Measurements from ENCODE around the gene WDHD1.
"Not testable (repeated sequence)": the region's sequence is repeated elsewhere in the genome, so short reads cannot be mapped to it uniquely, and the experiment has no call there.

Gene WDHD1

GRCh38 chr14:55026793-55027561 is at the start of gene WDHD1, which contains the start of gene SOCS4:
Gene WDHD1 (minus strand): TSS chr14:55027099. CDS start chr14:55026787, 312 bp downstream.
Gene SOCS4 (plus strand): TSS chr14:55027236. CDS start chr14:55043042, 15,806 bp downstream.
- peak; percentile 93 to 97 (median 96) for DNase-seq (ENCODE audit: low read depth in 2 of 3, low spot score in 2 of 3)

GRCh38 chr14:55075628-55076175 is 48.8 kb upstream of the WDHD1 start:
- DNase-seq (ENCODE audit: low read depth in 2 of 3, low spot score in 2 of 3), result no peak

DNA sequence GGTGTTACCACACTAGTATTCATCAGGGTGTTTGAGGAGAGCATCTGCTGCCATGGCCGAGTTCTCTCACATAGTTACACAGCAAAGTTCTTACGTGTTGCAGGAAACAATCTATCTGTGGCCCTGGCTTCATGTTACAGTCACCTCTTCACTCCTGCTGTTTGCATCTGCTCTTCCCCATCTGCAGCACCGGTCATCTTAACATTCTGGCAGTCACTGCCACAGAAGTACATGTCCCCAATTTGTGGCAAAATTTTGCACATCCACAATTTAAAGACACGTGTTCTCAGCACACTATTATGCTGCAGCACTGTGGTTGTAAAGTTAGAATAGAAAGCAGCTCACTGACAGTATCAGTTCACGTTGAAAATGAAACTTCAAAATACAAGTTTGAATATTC is 47.8 kb upstream of the WDHD1 start:
- no peak for DNase-seq (ENCODE audit: low read depth in 2 of 3, low spot score in 2 of 3)

DNA sequence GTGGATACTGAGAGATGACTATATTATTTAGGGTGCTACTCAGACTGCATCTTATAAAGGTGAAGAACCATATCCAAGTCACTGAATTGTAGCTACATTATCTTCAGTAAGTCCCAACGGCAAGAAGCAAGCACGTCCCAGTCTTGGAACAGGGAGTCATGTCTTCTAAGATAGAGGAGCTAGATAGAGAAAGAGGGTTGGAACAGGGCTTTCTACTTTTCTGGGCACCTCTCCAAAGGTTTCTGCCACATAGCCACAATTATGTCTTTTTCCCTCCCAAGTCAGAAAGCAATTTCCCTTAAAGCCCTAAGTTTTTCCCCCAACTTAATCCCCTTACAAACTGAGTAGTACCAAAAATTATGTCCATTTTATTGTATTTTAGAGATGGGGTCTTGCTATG is 47.0 kb upstream of the WDHD1 start:
- no peak for DNase-seq (ENCODE audit: low read depth in 2 of 3, low spot score in 2 of 3)

- DNase-seq (ENCODE audit: low read depth in 2 of 3, low spot score in 2 of 3), result no peak
These were observed 45.2 kb upstream of the WDHD1 start for GRCh38 chr14:55071870-55072640.

GRCh38 chr14:55070981-55071411 is 44.1 kb upstream of the WDHD1 start:
- no peak for DNase-seq (ENCODE audit: low read depth in 2 of 3, low spot score in 2 of 3)

- no peak for DNase-seq (ENCODE audit: low read depth in 2 of 3, low spot score in 2 of 3)
These were observed 39.3 kb upstream of the WDHD1 start for GRCh38 chr14:55066223-55066622.

GRCh38 chr14:55065411-55065810 is 38.5 kb upstream of the WDHD1 start:
- no peak for DNase-seq (ENCODE audit: low read depth in 2 of 3, low spot score in 2 of 3)

DNA sequence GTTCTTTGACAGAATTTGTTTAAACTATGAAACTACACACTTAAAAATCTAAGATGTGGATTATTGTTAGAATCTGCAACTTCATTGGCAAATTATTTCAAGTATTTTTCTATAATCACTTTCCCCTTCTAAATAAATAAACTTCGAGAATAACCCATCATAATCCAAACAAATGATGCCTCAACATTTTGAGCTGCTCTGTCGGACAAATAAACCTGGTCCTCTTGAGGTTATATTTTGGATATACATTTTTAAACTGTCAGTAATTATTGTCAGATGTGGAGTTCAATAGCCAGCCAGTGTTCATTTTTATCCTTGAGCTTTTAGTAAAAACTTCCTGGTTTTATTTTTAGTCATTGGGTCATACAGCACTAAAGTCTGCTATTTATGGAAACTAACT is 38.0 kb upstream of the WDHD1 start:
- not testable (repeated sequence) for DNase-seq (ENCODE audit: low read depth in 2 of 3, low spot score in 2 of 3)

DNA sequence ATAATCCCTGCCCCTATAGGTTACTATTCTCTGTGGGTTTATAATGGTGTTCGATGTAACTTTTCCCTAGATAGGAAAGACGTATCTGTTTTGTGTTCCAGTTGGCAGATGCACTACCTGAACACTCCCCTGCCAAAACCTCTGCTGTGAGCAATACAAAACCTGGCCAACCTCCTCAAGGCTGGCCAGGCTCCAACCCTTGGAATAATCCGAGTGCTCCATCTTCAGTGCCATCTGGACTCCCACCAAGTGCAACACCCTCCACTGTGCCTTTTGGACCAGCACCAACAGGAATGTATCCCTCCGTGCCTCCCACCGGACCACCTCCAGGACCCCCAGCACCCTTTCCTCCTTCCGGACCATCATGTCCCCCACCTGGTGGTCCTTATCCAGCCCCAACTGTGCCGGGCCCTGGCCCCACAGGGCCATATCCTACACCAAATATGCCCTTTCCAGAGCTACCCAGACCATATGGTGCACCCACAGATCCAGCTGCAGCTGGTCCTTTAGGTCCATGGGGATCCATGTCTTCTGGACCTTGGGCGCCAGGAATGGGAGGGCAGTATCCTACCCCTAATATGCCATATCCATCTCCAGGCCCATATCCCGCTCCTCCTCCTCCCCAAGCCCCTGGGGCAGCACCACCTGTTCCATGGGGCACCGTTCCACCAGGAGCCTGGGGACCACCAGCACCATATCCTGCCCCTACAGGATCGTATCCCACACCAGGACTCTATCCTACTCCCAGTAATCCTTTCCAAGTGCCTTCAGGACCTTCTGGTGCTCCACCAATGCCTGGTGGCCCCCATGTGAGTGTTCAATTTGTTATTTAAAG is 35.8 kb upstream of the WDHD1 start:
- no peak for DNase-seq (ENCODE audit: low read depth in 2 of 3, low spot score in 2 of 3)

- no peak for DNase-seq (ENCODE audit: low read depth in 2 of 3, low spot score in 2 of 3)
These were observed 32.4 kb upstream of the WDHD1 start for GRCh38 chr14:55059333-55059732.

DNA sequence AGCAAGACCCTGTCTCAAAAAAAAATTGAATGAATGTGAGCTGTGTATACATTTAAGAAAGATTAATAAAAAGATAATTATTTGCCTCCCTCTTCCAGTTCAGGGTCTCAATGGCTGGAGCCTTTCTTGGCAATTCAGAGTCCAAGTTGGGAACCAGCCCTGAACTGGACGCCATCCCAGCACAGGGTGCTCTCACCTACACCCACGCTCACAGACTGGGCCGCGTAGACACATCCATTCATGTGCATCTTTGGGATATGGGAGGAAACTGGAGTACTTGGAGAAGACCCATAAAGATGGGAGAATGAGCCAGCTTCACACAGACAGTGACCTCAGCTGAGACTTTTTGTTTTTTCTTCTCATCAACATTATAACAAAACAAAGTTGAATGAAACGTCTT is 31.0 kb upstream of the WDHD1 start:
- DNase-seq (ENCODE audit: low read depth in 2 of 3, low spot score in 2 of 3), result no peak

DNA sequence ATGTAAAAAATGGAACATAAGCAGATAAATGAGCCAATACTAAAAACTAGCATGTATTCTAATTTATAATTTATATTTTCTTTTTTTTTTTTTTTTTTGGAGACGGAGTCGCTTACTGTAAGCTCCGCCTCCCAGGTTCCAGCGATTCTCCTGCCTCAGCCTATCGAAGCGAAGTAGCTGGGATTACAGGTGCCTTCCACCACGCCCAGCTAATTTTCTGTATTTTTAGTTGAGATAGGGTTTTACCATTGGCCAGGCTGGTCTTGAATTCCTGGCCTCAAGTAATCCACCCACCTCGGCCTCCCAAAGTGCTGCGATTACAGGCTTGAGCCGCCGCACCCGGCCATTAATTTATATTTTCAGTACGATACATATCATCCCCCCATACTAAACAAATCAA is 27.2 kb upstream of the WDHD1 start:
- DNase-seq (ENCODE audit: low read depth in 2 of 3, low spot score in 2 of 3), result no peak

DNA sequence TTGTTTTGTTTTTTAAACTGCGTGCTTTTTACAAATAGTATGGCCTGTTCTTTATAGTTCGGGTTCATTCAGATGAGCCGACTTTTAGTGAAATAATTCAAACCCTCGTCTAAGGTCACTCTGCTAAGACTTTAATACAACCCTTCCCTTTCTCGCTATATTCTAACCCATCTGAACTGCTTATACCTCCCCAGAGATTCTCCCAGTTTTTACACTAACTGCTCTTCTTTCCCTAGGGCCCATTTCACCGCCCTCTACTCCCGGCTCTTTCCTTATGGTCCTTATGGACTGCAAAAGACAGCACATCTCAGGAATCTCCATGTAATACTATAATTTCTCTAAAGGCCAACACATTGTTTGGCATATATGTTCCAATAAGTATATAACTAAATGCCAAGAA is 26.6 kb upstream of the WDHD1 start:
- no peak for DNase-seq (ENCODE audit: low read depth in 2 of 3, low spot score in 2 of 3)

DNA sequence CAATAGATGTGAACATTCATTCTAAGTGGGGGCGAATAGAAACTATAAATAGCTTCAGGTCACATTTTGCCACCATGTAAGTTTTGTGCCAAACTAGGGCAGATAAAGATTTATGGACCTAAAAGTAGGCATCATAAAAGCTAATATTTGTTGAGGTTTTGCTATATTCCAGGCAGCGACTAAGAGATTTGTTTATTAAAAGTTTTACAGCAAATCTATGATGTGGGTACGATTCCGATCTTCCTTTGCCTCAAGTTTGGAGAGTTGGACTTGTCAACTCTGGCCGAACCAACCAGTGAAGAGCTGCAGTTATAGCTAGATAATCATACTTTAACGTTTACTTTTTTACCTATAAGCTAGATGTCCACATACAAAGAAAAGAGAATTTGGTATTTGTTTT is 26.1 kb upstream of the WDHD1 start:
- DNase-seq (ENCODE audit: low read depth in 2 of 3, low spot score in 2 of 3), result no peak

DNA sequence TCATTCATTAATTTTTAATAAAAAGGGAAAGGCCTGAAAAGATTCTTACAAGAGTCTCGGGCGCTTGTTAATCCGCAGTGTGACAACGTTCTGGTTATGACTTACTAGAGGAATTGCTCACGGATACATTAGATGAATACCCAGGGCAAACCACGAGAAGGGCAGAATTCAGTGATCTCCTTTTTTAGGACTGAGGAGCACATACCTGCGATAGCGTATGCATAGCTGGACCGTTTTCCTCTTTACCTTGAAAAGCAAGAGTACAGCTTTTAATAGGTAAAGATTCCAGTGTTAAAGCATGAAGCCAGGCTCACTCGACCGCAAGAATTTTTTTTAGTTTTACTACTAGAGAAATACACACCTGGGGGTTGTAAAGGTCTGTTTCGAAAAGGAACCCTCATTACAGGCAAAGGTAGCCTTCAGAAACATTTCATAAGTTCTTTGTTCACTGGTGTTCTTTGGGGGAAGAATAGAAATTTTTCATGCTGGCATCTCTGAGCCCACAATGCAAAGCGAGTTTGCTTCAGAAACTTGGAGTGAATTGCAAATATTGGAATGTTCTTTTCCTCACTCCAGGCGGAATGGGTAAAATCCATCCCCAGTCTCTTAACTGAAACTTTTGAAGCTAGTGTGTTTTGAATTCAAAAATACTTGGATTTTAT is 25.5 kb upstream of the WDHD1 start:
- no peak for DNase-seq (ENCODE audit: low read depth in 2 of 3, low spot score in 2 of 3)

DNA sequence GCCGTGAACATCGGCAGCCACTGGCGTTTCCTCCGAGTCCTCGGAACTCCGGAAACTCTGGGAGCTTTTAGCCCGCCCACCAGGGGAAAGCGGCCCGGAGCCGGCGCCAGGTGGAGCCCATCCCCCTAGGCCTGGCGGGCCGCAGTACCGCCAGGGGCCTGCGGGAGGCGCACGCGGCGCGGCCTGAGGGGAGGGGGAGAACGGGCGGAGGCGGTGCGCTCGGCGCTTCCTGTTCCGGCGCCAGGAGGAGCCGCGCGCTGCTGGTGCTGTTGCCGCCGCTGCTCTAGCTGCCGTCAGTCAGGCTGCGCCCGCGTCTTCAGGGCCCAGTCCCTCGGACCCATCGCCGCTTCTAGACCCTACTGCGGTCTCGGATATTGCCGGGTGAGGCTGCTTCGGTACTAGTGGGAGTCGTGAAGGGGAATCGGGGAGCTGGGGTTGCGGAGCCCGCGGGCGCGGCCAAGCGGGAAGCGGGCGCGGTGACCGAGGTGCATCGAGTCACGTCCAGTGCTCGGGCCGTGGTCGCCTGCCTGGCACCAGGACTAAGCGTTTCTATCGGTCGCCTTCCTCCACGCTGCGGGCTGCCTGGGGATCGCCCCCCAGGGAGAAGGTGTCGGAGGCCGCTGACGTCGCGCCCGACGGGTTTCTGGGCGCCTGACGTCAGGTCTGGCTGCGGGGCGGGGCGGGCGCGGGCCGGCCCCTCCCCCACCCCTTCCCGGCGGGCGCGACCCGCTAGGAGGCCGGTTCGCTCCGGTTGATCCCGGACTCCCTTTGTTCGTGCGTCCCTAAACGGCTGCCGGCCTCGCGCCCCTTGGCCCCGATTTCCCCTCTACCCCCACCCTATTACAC is 24.7 kb upstream of the WDHD1 start, which contains the start of gene MAPK1IP1L:
Gene MAPK1IP1L (plus strand): TSS at position 225 of the 846 bp plus-strand sequence. CDS start 10,037 bp downstream, outside the sequence.
- peak; percentile 86 to 89 (median 88) for DNase-seq (ENCODE audit: low read depth in 2 of 3, low spot score in 2 of 3)

DNA sequence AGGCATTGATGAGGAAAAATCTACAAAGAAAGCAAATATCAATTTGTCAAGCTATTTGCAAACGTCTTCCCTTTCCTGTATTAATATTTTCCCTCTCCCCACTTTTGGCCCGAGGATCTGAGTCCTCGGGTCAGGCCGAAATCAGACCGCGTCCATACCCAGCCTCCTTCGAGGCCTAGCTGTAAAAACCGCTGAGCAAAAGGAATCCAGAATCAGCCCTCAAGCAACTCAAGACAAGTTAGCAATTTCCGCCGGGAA is 24.2 kb upstream of the WDHD1 start:
- DNase-seq (ENCODE audit: low read depth in 2 of 3, low spot score in 2 of 3), result no peak

DNA sequence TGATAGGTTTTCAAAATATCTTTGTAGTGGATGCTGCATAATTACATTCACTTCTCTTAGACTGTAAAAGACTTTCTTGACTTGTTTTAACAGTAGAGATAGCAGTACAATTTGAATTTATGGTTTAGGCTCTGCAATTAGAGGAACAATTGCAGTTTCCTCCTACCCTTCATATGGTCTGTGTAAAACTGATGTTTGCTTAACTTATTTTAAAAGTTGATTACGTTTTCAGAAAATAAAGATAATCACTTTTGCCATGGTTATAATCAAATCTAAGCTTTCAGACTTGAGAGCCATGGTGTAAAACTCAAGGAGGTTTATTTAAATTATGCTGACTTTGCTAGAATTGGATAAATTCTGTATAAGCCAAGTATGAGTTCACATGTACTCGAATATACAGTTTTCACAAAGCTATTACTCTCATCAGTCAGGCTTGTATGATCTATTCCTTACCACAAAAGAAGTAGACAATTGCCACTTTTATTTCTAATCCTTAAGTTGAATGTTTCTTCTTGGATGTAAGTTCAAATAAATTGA is 22.1 kb upstream of the WDHD1 start:
- no peak for DNase-seq (ENCODE audit: low read depth in 2 of 3, low spot score in 2 of 3)

Data from activated CD8-positive, alpha-beta memory T cell treated with anti-CD3 and anti-CD28 coated beads for 48 hours (primary cell).